LNCAP (cell line): Measurements from ENCODE around the gene EPHB2.

ENCODE experiments used
- TF ChIP-seq, protein P1 (sequence below): fragments of 450-650 bp; IDR thresholded peaks from 2 replicates; pipeline ENCODE4 v1.5.1; 2017; ENCODE audit warnings: mild to moderate bottlenecking

The EPHB2 gene

DNA sequence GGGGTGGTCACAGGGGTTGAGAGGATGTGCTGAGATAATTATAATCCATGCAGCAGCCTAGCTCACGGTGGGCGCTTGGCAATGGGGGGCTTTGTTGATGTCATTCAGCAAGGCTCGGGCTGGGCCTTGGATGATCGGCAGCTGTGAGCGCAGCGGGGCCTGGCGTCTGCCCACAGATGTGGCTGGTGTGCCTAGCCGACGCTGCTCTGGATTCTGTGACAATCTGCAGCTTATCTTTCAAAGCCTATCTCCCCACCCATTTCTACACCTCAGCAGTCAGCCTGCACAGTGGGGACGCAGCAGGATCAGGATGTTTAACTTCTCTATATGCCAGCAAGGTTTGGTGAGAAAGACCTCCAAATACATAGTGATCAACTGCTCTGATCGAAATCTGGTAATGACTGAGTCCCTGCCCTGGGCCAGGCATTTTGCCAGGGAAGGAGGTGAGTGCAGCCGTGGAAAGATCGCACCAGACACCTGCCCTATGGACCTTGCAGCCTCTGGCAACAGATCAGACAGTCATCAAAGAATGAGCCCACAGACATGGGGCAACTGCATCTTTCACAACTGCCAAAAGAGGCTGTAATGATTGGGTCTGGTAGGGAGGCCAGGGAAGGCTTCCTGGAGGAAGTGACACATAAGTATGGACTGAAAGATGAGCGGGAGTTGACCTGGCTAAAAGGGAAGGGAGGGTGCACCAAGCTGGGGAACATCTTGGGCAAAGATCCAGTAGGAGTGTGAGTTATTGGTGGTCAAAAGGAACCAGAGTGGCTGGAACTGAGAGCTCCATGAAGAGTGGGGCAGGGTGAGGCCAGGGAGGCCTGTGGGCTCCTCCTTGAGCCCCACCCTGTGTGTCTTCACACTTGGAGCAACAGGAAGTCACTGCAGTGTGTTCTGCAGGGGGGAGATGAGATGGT lies 35.3 kb downstream of the EPHB2 start:
- TF ChIP-seq, protein P1, sequence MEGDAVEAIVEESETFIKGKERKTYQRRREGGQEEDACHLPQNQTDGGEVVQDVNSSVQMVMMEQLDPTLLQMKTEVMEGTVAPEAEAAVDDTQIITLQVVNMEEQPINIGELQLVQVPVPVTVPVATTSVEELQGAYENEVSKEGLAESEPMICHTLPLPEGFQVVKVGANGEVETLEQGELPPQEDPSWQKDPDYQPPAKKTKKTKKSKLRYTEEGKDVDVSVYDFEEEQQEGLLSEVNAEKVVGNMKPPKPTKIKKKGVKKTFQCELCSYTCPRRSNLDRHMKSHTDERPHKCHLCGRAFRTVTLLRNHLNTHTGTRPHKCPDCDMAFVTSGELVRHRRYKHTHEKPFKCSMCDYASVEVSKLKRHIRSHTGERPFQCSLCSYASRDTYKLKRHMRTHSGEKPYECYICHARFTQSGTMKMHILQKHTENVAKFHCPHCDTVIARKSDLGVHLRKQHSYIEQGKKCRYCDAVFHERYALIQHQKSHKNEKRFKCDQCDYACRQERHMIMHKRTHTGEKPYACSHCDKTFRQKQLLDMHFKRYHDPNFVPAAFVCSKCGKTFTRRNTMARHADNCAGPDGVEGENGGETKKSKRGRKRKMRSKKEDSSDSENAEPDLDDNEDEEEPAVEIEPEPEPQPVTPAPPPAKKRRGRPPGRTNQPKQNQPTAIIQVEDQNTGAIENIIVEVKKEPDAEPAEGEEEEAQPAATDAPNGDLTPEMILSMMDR = no peak

DNA sequence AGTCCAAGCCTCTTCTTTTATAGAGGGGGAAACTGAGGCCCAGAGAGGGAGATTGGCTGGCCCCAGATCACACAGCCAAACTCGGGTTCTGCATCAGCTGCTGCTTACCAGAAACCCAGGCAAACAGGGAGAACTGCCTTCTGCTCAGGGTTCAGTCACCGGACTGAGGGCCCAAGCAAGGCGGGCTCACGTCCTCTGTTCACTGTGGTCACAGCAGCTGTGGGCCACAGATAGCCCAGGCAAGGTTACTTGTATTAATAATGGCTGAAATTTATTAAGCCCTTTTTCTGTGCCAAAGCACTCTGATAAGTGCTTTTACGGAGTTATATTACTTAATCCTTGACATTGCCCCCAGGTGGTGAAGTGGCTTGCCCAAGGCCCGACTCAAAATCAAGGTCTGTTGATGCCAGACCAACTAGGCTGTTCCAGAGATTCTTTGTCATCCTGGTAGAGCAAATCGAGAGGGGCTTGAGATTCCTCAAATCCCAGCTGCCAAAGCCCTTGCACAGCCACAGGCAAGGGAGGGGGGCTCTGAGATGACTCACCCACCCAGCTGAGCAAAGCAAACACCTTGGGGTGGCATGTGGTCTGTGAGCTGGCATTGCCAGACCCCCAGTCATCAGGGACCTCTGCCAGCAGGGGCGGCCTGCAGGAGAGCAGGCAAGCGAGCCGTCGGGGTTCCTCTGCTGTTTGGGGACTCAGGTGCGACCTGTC lies 36.5 kb downstream of the EPHB2 start:
- TF ChIP-seq, protein P1 = no peak

DNA sequence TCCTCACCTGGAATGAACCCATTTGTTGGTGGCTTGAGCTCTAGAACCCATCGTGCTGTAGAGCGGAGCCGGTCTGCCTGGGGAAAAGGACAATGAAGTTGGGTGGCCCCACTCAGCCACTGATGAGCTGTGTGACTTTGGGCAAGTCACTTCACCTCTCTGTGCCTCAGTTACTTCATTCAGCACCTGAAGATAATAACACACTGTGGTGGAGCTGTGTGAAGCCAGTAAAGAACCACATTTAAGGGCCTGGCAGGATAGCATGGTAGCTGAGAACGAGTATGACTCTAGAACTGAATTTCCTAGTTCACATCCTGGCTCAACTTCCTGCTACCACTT lies 37.1 kb downstream of the EPHB2 start:
- TF ChIP-seq, protein P1 = no peak

DNA sequence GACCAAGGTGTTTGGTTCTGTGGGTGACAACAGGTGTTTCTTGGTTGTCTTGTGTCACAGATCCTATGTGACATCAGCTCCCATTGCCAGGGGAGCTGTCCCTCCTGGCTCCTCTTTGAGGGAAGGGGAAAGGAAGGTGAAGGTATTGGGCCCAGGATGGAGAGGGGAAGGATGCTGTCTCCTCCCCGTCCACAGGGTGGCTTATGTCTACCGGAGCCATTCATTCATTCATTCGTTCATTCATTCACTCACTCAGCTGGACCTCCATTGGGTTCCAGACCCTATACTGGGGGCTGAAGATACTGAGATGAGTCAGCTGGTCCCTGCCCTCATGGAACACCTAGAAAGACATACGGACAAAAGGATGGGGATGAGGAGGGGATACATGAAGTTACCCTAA lies 38.9 kb downstream of the EPHB2 start:
- TF ChIP-seq, protein P1 = no peak

DNA sequence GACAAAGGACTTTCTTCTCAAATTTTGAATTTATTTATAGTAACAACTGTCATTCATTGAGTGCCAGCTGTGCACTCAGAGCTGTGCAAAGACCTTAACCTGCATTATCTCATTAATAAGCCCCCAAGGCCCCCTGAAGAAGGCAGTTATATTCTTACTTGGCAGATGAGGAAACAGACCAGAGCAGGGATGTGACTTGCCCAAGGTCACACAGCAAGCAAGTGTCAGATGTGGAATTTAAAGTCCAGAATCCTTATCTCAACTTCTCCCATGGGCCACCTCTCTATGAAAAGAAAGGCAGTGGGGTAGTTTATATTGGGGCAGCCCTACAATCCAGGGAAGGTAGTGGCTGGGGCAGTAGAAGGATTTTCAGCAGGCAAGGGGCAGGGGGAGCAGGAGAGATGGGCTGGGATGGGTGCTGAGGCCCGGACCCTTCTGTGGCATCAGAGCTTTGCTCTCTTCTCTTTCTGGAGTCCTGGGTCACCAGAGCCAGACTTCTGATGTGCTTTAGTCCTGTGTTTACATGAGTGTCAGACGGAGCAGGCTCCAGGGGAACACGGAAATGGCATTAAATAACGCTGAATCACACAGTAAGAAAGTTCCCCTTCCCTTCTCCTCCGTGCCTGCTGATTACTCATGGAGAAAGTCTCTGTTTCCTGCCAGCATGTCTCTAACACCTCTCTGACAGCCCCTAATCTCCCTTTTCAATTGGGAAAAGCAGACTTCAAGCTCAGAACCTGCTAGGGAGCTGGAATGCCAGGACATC lies 39.5 kb downstream of the EPHB2 start:
- TF ChIP-seq, protein P1 = no peak

DNA sequence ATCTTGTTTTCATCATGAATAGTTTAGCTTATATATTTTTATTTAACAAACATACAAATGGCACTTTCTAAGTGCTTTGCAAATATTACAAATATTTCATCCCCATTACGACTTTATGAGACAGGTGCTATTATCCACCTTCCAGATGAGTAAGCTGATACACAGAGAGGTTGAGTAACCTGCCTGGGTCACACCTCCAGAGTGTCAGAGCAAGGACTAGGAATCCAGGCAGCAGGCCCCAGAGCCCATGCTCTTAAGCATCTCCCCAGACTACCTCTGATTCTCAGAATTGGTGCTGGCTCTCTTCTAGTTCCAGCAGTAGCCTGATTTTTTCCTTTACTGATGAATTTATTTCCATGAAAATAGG lies 40.0 kb downstream of the EPHB2 start:
- TF ChIP-seq, protein P1 = no peak

DNA sequence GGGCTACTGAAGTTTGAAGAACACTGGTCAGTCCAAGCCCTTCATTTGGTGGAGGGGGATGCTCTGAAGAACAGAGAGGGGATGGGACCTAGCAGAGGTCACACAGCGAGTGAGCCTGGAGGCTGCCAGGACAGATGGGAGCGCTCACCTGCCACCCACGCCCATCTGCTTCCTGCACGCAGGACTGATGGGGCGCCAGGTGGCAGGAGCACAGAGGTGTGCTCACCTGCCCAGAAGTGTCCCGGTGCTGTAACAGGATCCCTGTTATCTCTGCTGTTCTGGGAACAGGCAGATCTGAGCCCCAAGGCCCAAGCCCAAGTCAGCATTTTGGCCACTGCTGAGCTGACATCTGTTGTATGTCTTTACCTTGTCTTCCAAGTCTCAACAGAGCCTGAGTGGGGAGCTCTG lies 40.5 kb downstream of the EPHB2 start:
- TF ChIP-seq, protein P1 = no peak
